Lung (tissue), 12 donors: ENCODE data around the gene SETD1B. TPM values are rescaled to one million over a fixed set of nuclear protein-coding genes. Genes with fewer than 3 reads are reported as not detected.

Experiments used
- ATAC-seq: fragments of 200-7000 bp; cut with Tn5 transposase; one replicate; pipeline ENCODE4 v1.9.1; 2020; ENCODE audit warnings: moderate number of reproducible peaks; ENCODE audit not compliant: insufficient read depth, low FRiP score
- DNase-seq, 3 donors: peaks; one replicate each; pipeline ENCODE4 v3.0.0-alpha.2; 2013 to 2017
- H3K27ac ChIP-seq, 2 donors: one replicate each; pipeline ENCODE4 v1.5.1; 2013; ENCODE audit warnings: mild to moderate bottlenecking in 2 of 2, moderate library complexity in 2 of 2, control low read depth in 1 of 2, inconsistent platforms in 1 of 2, low read depth in 1 of 2, low read length in 1 of 2
- H3K27me3 ChIP-seq, 3 donors: one replicate each; pipeline ENCODE4 v1.5.1; 2013; ENCODE audit warnings: low read length in 2 of 3; ENCODE audit not compliant: control insufficient read depth in 3 of 3, insufficient read depth in 3 of 3
- H3K36me3 ChIP-seq, 4 donors: one replicate each; pipeline ENCODE4 v1.5.1; 2013; ENCODE audit warnings: low read length in 4 of 4, mild to moderate bottlenecking in 1 of 4, moderate library complexity in 1 of 4; ENCODE audit not compliant: control insufficient read depth in 4 of 4, insufficient read depth in 4 of 4
- H3K4me1 ChIP-seq, 5 donors: one replicate each; pipeline ENCODE4 v1.5.1; 2013; ENCODE audit warnings: low read length in 5 of 5, mild to moderate bottlenecking in 2 of 5, moderate library complexity in 1 of 5; ENCODE audit not compliant: control insufficient read depth in 5 of 5, insufficient read depth in 5 of 5
- H3K4me3 ChIP-seq: one replicate; pipeline ENCODE4 v1.5.1; 2013; ENCODE audit warnings: mild to moderate bottlenecking, control low read depth, moderate library complexity
- H3K9ac ChIP-seq, 2 donors: one replicate each; pipeline ENCODE4 v1.5.1; 2013; ENCODE audit warnings: low read length in 2 of 2, control low read depth in 1 of 2; ENCODE audit not compliant: insufficient read depth in 1 of 2
- H3K9me3 ChIP-seq, 4 donors: one replicate each; pipeline ENCODE4 v1.5.1; 2013; ENCODE audit warnings: low read length in 3 of 4, mild to moderate bottlenecking in 1 of 4, moderate library complexity in 1 of 4; ENCODE audit not compliant: control insufficient read depth in 4 of 4, insufficient read depth in 3 of 4
- WGBS, 2 donors: extraction: QIAGEN DNeasy Blood & Tissue Kit; methylation state at CpG; one replicate each; pipeline ENCODE4 v1.1.7; 2013; 5-methylcytosine and 5-hydroxymethylcytosine counted together
- polyA plus RNA-seq, 2 donors: library from polyadenylated mRNA; stranded (reverse); fragments of 200-250 nt; gene quantifications; one replicate each; pipeline ENCODE4 v1.2.1, GENCODE V29; 2013
- total RNA-seq, 2 donors: library from RNA; depleted of rRNA in 1 of 2; stranded (reverse); fragments of >200 nt in 1 of 2; gene quantifications; one replicate each; pipeline ENCODE4 v1.2.1, GENCODE V29; 2014 to 2021
- TF ChIP-seq, protein P1 (sequence below): IDR thresholded peaks from 2 replicates; pipeline ENCODE4 v1.5.1; 2012; ENCODE audit warnings: mild to moderate bottlenecking; ENCODE audit errors: control extremely low read depth, extremely low read depth
- donor health status: control.
- donor health status: control.
- donor health status: Bipolar disorder and iron deficiency.
- donor health status: healthy.
- donor health status: DM: yes; HTN: yes; CAD: no.

The SETD1B gene
- total and polyA plus RNA-seq, 4 donors: 7.3 to 28.1 (median 10.4) TPM

DNA sequence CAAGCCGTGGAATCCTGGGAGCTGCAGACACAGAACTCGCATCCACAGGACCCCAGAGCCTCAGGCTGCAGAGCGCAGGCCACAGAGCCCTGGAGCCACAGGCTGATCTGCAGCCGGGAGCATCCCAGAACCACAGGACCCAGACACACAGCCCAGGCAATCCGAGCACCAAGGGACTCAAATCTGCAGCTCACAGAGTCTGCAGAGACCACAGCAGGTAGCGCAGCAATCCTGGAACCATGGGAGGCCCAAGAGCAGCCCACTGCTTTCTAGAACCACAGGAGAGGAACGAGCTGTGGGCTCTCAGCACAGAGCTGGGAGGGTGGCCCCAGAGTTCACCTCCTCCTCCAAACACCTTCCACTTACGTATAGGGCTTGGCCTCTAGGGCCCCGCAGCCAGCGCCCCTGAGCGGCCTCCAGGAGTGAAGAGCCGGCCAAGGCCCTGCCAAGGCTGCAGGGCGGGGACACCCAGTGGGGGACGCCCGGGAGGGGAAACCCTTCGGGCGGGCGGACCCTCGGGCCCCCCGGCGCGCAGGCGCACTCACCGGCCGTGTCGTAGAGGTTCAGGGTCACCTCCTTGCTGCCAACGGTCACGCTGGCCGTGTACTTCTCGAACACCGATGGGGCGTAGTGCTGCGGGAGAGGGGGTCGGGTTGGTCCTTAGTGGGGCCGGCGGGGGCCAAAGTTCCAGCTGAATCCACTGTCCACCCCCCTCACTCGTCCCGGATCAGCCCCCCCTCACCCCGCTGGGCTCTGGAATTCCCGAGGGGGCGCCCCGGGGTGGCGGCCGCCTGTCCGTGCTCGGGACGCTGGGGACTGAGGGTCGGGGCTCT lies 11.0 kb upstream of the SETD1B start:
- H3K27me3 ChIP-seq: no peaks in the 10 kb centered on the region
- H3K4me3 ChIP-seq: peak overlapping the region; percentile 54
- H3K9ac ChIP-seq: no peak overlapping the region
- peak in 2 of 3 donors; percentile 32 to 59 for DNase-seq
- H3K36me3 ChIP-seq: peaks cover 0 to 13% (median 4%) of the 10 kb centered on the region in 4 donors
- H3K27ac ChIP-seq: peak overlapping the region; percentile 69 to 71
- 14 to 32% methylated on average over 43 to 48 of the region's 48 CpGs for WGBS, 2 donors
- H3K4me1 ChIP-seq: peaks cover 0 to 39% (median 19%) of the 10 kb centered on the region in 5 donors
- ATAC-seq: no peak
- no peaks in the 10 kb centered on the region for H3K9me3 ChIP-seq
- TF ChIP-seq, protein P1, sequence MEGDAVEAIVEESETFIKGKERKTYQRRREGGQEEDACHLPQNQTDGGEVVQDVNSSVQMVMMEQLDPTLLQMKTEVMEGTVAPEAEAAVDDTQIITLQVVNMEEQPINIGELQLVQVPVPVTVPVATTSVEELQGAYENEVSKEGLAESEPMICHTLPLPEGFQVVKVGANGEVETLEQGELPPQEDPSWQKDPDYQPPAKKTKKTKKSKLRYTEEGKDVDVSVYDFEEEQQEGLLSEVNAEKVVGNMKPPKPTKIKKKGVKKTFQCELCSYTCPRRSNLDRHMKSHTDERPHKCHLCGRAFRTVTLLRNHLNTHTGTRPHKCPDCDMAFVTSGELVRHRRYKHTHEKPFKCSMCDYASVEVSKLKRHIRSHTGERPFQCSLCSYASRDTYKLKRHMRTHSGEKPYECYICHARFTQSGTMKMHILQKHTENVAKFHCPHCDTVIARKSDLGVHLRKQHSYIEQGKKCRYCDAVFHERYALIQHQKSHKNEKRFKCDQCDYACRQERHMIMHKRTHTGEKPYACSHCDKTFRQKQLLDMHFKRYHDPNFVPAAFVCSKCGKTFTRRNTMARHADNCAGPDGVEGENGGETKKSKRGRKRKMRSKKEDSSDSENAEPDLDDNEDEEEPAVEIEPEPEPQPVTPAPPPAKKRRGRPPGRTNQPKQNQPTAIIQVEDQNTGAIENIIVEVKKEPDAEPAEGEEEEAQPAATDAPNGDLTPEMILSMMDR: no peak

GRCh38 chr12:121793440-121793837 lies 10.4 kb upstream of the SETD1B start, which contains the start of gene RHOF:
TSS of gene RHOF (minus strand) at chr12:121793688. CDS start at chr12:121793633, 55 bp downstream.
- DNase-seq (no peak), ATAC-seq (peak; percentile 23)

DNA sequence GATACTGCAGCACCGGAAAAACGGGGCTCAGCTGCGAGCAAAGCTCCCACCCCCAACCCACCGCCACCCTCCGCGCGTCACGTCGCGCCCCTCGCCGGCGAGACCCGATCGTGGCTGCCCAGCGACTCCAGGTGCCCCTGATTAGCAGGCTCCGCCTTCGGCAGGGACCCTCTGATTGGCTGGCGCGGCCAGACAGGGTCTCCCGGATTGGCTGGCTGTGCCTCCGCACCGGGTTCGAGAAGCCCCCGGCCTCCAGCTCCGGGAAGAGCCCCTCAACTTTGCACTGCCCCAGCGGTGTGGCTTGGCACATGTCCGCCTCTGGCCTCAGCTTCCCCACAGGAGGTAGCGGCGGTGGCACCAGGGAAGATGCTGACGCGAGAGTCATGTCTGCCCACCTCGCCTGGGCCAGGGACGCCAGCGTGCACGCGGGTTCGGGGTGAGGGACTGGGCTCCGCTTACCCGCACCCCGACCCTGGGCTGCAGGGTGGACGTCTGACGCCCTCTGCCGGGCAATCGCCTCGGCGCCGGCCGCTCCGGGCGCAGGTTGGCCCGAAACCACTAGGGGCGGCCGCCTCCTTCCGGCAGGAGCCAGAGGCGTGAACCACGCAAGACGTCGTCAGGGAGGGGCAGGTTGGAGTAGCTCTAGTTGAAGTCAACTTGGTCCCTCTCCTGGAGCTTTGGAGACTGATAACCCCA lies 9.8 kb upstream of the SETD1B start:
- TF ChIP-seq, protein P1: peak; percentile 99
- Histone ChIP-seq H3K4me1 (peaks cover 2 to 51% (median 31%) of the 10 kb centered on the region in 5 donors), H3K9ac (peak overlapping the region in 1 of 2 donors; percentile 49), H3K4me3 (peak overlapping the region; percentile 33), H3K9me3 (no peaks in the 10 kb centered on the region), H3K36me3 (peaks cover 0 to 13% (median 4%) of the 10 kb centered on the region in 4 donors), H3K27ac (peak overlapping the region; percentile 77 to 80), H3K27me3 (no peaks in the 10 kb centered on the region)
- 1% methylated on average over 59 of the region's 59 CpGs for WGBS, 2 donors
- DNase-seq: peak; percentile 92 to 95 (median 94)
- ATAC-seq: peak; percentile 75

More at GRCh38 chr12:121793440-121793837, 10.4 kb upstream of the SETD1B start, which contains the start of gene RHOF:
- Histone ChIP-seq H3K9me3 (no peaks in the 10 kb centered on the region), H3K27me3 (no peaks in the 10 kb centered on the region), H3K27ac (peak within 1 kb of the TSS; percentile 77 to 80), H3K4me3 (peak within 1 kb of the TSS; percentile 54), H3K9ac (peak within 1 kb of the TSS in 1 of 2 donors; percentile 49), H3K4me1 (peaks cover 0 to 45% (median 25%) of the 10 kb centered on the region in 5 donors), H3K36me3 (peaks cover 0 to 13% (median 4%) of the 10 kb centered on the region in 4 donors)
- 1 to 2% methylated on average over 26 to 36 of the region's 36 CpGs for WGBS, 2 donors
- TF ChIP-seq, protein P1: no peak
